Glomerular visceral epithelial cell (primary cell): ENCODE measurements around the gene SLC19A1.
"Not testable (repeated sequence)": the region's sequence is repeated elsewhere in the genome, so short reads cannot be mapped to it uniquely, and the experiment has no call there.

Experiments used
- DNase-seq: peaks from one replicate; pipeline ENCODE4 v3.0.0-alpha.2; 2016; ENCODE audit errors: extremely low spot score

Gene SLC19A1

GRCh38 chr21:45576838-45577737, 34.8 kb upstream of the SLC19A1 start:
- DNase-seq: no peak

- DNase-seq: no peak
Observed at GRCh38 chr21:45575993-45576837, 34.0 kb upstream of the SLC19A1 start.

GRCh38 chr21:45575304-45575992, 33.2 kb upstream of the SLC19A1 start:
- no peak for DNase-seq

GRCh38 chr21:45574691-45575090, 32.5 kb upstream of the SLC19A1 start:
- DNase-seq: no peak

GRCh38 chr21:45574081-45574501, 31.9 kb upstream of the SLC19A1 start:
- no peak for DNase-seq

GRCh38 chr21:45573452-45574035, 31.3 kb upstream of the SLC19A1 start:
- no peak for DNase-seq

- DNase-seq: no peak
Observed at GRCh38 chr21:45572783-45573451, 30.7 kb upstream of the SLC19A1 start.

GRCh38 chr21:45572231-45572630, 30.0 kb upstream of the SLC19A1 start:
- DNase-seq: no peak

- DNase-seq: no peak
Observed at GRCh38 chr21:45571641-45572040, 29.4 kb upstream of the SLC19A1 start.

- DNase-seq: no peak
Observed at GRCh38 chr21:45570826-45571601, 28.8 kb upstream of the SLC19A1 start.

- DNase-seq: no peak
Observed at GRCh38 chr21:45570071-45570470, 27.8 kb upstream of the SLC19A1 start.

GRCh38 chr21:45568383-45568782, 26.1 kb upstream of the SLC19A1 start:
- no peak for DNase-seq

GRCh38 chr21:45564137-45564536, 21.9 kb upstream of the SLC19A1 start:
- not testable (repeated sequence) for DNase-seq

GRCh38 chr21:45562965-45563364, 20.7 kb upstream of the SLC19A1 start:
- no peak for DNase-seq

- no peak for DNase-seq
Observed at GRCh38 chr21:45562402-45562801, 20.2 kb upstream of the SLC19A1 start.

GRCh38 chr21:45561241-45561640, 19.0 kb upstream of the SLC19A1 start:
- not testable (repeated sequence) for DNase-seq

GRCh38 chr21:45560106-45561021, 18.1 kb upstream of the SLC19A1 start:
- no peak for DNase-seq

GRCh38 chr21:45559216-45560105, 17.2 kb upstream of the SLC19A1 start:
- DNase-seq: no peak
